CD1c-positive myeloid dendritic cell (primary cell): Measurements from ENCODE around the gene DCUN1D1.

Source experiments
- DNase-seq: peaks from one replicate; pipeline ENCODE4 v3.0.0-alpha.2; 2016; ENCODE audit errors: extremely low spot score

DCUN1D1 gene

GRCh38 chr3:182936239-182936917 is 44.0 kb downstream of the DCUN1D1 start:
- DNase-seq, result no peak

GRCh38 chr3:182935803-182936202 is 44.5 kb downstream of the DCUN1D1 start:
- no peak for DNase-seq

GRCh38 chr3:182925944-182926337 is 54.4 kb downstream of the DCUN1D1 start:
- DNase-seq, result no peak

GRCh38 chr3:182925330-182925943 is 54.9 kb downstream of the DCUN1D1 start:
- peak; percentile 9 for DNase-seq

GRCh38 chr3:182921665-182922355 is 58.5 kb downstream of the DCUN1D1 start:
- DNase-seq, result no peak

GRCh38 chr3:182920515-182921084 is 59.7 kb downstream of the DCUN1D1 start:
- DNase-seq, result no peak

GRCh38 chr3:182919866-182920357 is 60.4 kb downstream of the DCUN1D1 start:
- no peak for DNase-seq

GRCh38 chr3:182917134-182917533 is 63.2 kb downstream of the DCUN1D1 start:
- DNase-seq, result no peak

GRCh38 chr3:182914341-182914740 is 66.0 kb downstream of the DCUN1D1 start:
- DNase-seq, result no peak

- DNase-seq, result no peak
These were observed 66.4 kb downstream of the DCUN1D1 start for GRCh38 chr3:182913889-182914288.

GRCh38 chr3:182912474-182912873 is 67.9 kb downstream of the DCUN1D1 start:
- DNase-seq, result no peak

- no peak for DNase-seq
These were observed 68.6 kb downstream of the DCUN1D1 start for GRCh38 chr3:182911782-182912111.

- no peak for DNase-seq
These were observed 69.2 kb downstream of the DCUN1D1 start for GRCh38 chr3:182910936-182911781.

GRCh38 chr3:182909318-182910040 is 70.9 kb downstream of the DCUN1D1 start:
- DNase-seq, result no peak

GRCh38 chr3:182908471-182908870 is 71.9 kb downstream of the DCUN1D1 start:
- DNase-seq, result no peak

- DNase-seq, result no peak
These were observed 74.3 kb downstream of the DCUN1D1 start for GRCh38 chr3:182906036-182906435.

- DNase-seq, result no peak
These were observed 74.7 kb downstream of the DCUN1D1 start for GRCh38 chr3:182905623-182906022.

GRCh38 chr3:182904164-182904563 is 76.2 kb downstream of the DCUN1D1 start:
- no peak for DNase-seq

- no peak for DNase-seq
These were observed 78.1 kb downstream of the DCUN1D1 start for GRCh38 chr3:182902236-182902635.

- DNase-seq, result no peak
These were observed 83.8 kb downstream of the DCUN1D1 start for GRCh38 chr3:182896553-182896952.

GRCh38 chr3:182895513-182896112 is 84.7 kb downstream of the DCUN1D1 start:
- DNase-seq, result no peak
